HEK293 (cell line): ENCODE data around the gene GCNA.

Source experiments
- AEBP2 ChIP-seq: fragments of 450-650 bp; formaldehyde crosslinking; IDR thresholded peaks from 2 replicates; pipeline ENCODE4 v1.5.1; 2016; ENCODE audit warnings: missing biosample characterization, missing genetic modification characterization, borderline replicate concordance
- BCL11B ChIP-seq: fragments of 450-650 bp; formaldehyde crosslinking; IDR thresholded peaks from 2 replicates; pipeline ENCODE4 v1.5.1; 2016; ENCODE audit warnings: low read depth, missing biosample characterization, missing genetic modification characterization
- EGR2 ChIP-seq: fragments of 450-650 bp; formaldehyde crosslinking; IDR thresholded peaks from 2 replicates; pipeline ENCODE4 v1.5.1; 2016; ENCODE audit warnings: low read depth, missing biosample characterization, missing genetic modification characterization
- GFI1B ChIP-seq: fragments of 450-650 bp; formaldehyde crosslinking; IDR thresholded peaks from 2 replicates; pipeline ENCODE4 v1.5.1; 2016; ENCODE audit warnings: missing biosample characterization, missing genetic modification characterization
- IKZF3 ChIP-seq: fragments of 450-650 bp; IDR thresholded peaks from 2 replicates; pipeline ENCODE4 v1.5.0; 2018; ENCODE audit warnings: missing biosample characterization, mild to moderate bottlenecking, missing genetic modification characterization, moderate library complexity
- KLF16 ChIP-seq: fragments of 450-650 bp; formaldehyde crosslinking; IDR thresholded peaks from 2 replicates; pipeline ENCODE4 v1.5.1; 2017; ENCODE audit warnings: missing biosample characterization, missing genetic modification characterization
- KLF17 ChIP-seq: fragments of 450-650 bp; formaldehyde crosslinking; IDR thresholded peaks from 2 replicates; pipeline ENCODE4 v1.5.1; 2016; ENCODE audit warnings: missing biosample characterization, missing genetic modification characterization
- KLF7 ChIP-seq: fragments of 450-650 bp; formaldehyde crosslinking; IDR thresholded peaks from 2 replicates; pipeline ENCODE4 v1.5.1; 2016; ENCODE audit warnings: missing biosample characterization, missing genetic modification characterization, borderline replicate concordance
- PATZ1 ChIP-seq: fragments of 450-650 bp; formaldehyde crosslinking; IDR thresholded peaks from 2 replicates; pipeline ENCODE4 v1.5.1; 2016; ENCODE audit warnings: missing biosample characterization, missing genetic modification characterization
- PRDM4 ChIP-seq: fragments of 450-650 bp; formaldehyde crosslinking; IDR thresholded peaks from 2 replicates; pipeline ENCODE4 v1.5.1; 2017; ENCODE audit warnings: missing biosample characterization, missing genetic modification characterization
- SP2 ChIP-seq: fragments of 450-650 bp; formaldehyde crosslinking; IDR thresholded peaks from 2 replicates; pipeline ENCODE4 v1.5.1; 2016; ENCODE audit warnings: missing biosample characterization, missing genetic modification characterization
- ZBTB6 ChIP-seq: fragments of 450-650 bp; formaldehyde crosslinking; IDR thresholded peaks from 2 replicates; pipeline ENCODE4 v1.5.1; 2017; ENCODE audit warnings: missing biosample characterization, missing genetic modification characterization
- ZBTB8A ChIP-seq: fragments of 450-650 bp; formaldehyde crosslinking; IDR thresholded peaks from 2 replicates; pipeline ENCODE4 v1.5.1; 2016; ENCODE audit warnings: missing biosample characterization, missing genetic modification characterization
- ZEB2 ChIP-seq: fragments of 450-650 bp; formaldehyde crosslinking; IDR thresholded peaks from 2 replicates; pipeline ENCODE4 v1.5.1; 2016; ENCODE audit warnings: missing biosample characterization, missing genetic modification characterization
- ZFP41 ChIP-seq: fragments of 450-650 bp; formaldehyde crosslinking; IDR thresholded peaks from 2 replicates; pipeline ENCODE4 v1.5.1; 2016; ENCODE audit warnings: missing biosample characterization, missing genetic modification characterization, borderline replicate concordance
- ZNF2 ChIP-seq: fragments of 450-650 bp; formaldehyde crosslinking; IDR thresholded peaks from 2 replicates; pipeline ENCODE4 v1.5.1; 2016; ENCODE audit warnings: missing biosample characterization, missing genetic modification characterization
- ZNF324 ChIP-seq: fragments of 450-650 bp; formaldehyde crosslinking; IDR thresholded peaks from 2 replicates; pipeline ENCODE4 v1.5.1; 2016; ENCODE audit warnings: missing biosample characterization, missing genetic modification characterization
- ZNF37A ChIP-seq: fragments of 450-650 bp; IDR thresholded peaks from 2 replicates; pipeline ENCODE4 v1.5.1; 2018; ENCODE audit warnings: missing biosample characterization, missing genetic modification characterization
- ZNF449 ChIP-seq: fragments of 450-650 bp; formaldehyde crosslinking; IDR thresholded peaks from 2 replicates; pipeline ENCODE4 v1.5.1; 2017; ENCODE audit warnings: missing biosample characterization, mild to moderate bottlenecking, missing genetic modification characterization, moderate library complexity
- ZNF610 ChIP-seq: fragments of 450-650 bp; formaldehyde crosslinking; IDR thresholded peaks from 2 replicates; pipeline ENCODE4 v1.5.1; 2016; ENCODE audit warnings: missing biosample characterization, missing genetic modification characterization, borderline replicate concordance
- ZNF639 ChIP-seq: fragments of 450-650 bp; formaldehyde crosslinking; IDR thresholded peaks from 2 replicates; pipeline ENCODE4 v1.5.1; 2016; ENCODE audit warnings: missing biosample characterization, missing genetic modification characterization
- ZNF660 ChIP-seq: fragments of 450-650 bp; IDR thresholded peaks from 2 replicates; pipeline ENCODE4 v1.5.1; 2018; ENCODE audit warnings: missing biosample characterization, mild to moderate bottlenecking, missing genetic modification characterization
- ZNF670 ChIP-seq: fragments of 450-650 bp; formaldehyde crosslinking; IDR thresholded peaks from 2 replicates; pipeline ENCODE4 v1.5.1; 2016; ENCODE audit warnings: missing biosample characterization, missing genetic modification characterization, low read depth
- ZNF76 ChIP-seq: fragments of 450-650 bp; formaldehyde crosslinking; IDR thresholded peaks from 2 replicates; pipeline ENCODE4; 2016; ENCODE audit warnings: low read depth, missing biosample characterization, missing genetic modification characterization, borderline replicate concordance
- ZNF791 ChIP-seq: fragments of 450-650 bp; formaldehyde crosslinking; IDR thresholded peaks from 2 replicates; pipeline ENCODE4 v1.5.1; 2016; ENCODE audit warnings: missing biosample characterization, missing genetic modification characterization
- ZSCAN18 ChIP-seq: fragments of 450-650 bp; formaldehyde crosslinking; IDR thresholded peaks from 2 replicates; pipeline ENCODE4 v1.5.1; 2016; ENCODE audit warnings: missing biosample characterization, missing genetic modification characterization

GCNA gene

GRCh38 chrX:71532753-71533425 lies 45.3 kb upstream of the GCNA start, which contains the start of gene OGT (continued):
- TF ChIP-seq ZFP41 (tag by site-specific recombination) (no peak), ZBTB6 (tag by site-specific recombination) (peak; percentile 60), BCL11B (tag by site-specific recombination) (peak; percentile 82; the same call in 1 of the 2 replicates), KLF16 (tag by site-specific recombination) (peak; percentile 88), IKZF3 (peak; percentile 61), ZNF324 (tag by site-specific recombination) (peak; percentile 93), ZEB2 (tag by site-specific recombination) (peak; percentile 83), ZNF449 (tag by site-specific recombination) (peak; percentile 70; the same call in 1 of the 2 replicates), SP2 (tag by site-specific recombination) (peak; percentile 70), KLF7 (peak; percentile 86; the same call in 1 of the 2 replicates), ZBTB8A (peak; percentile 95), GFI1B (tag by site-specific recombination) (0 out of 2 replicates have a peak, but pooled peaks have one; percentile 82), AEBP2 (tag by site-specific recombination) (no peak), ZNF37A (tag by site-specific recombination) (no peak), ZSCAN18 (tag by site-specific recombination) (0 out of 2 replicates have a peak, but pooled peaks have one; percentile 71), ZNF610 (tag by site-specific recombination) (0 out of 2 replicates have a peak, but pooled peaks have one; percentile 69), ZNF791 (tag by site-specific recombination) (no peak), ZNF2 (tag by site-specific recombination) (peak; percentile 91), EGR2 (tag by site-specific recombination) (no peak), PATZ1 (tag by site-specific recombination) (peak; percentile 55; the same call in 1 of the 2 replicates), ZNF670 (tag by site-specific recombination) (no peak), PRDM4 (tag by site-specific recombination) (0 out of 2 replicates have a peak, but pooled peaks have one; percentile 59), ZNF76 (tag by site-specific recombination) (peak; percentile 74), KLF17 (peak; percentile 89), ZNF660 (peak; percentile 98), ZNF639 (peak; percentile 93)
